Activated CD4-positive, alpha-beta T cell treated with anti-CD3 and anti-CD28 coated beads, Interleukin-2, amount 50 U/mL, for 24 hours (primary cell): ENCODE data around the gene PTCH1.

ENCODE experiments used
- DNase-seq, 2 donors: peaks; one replicate each; pipeline ENCODE4 v3.0.0-alpha.2; 2020; ENCODE audit warnings: low read depth in 1 of 2, low spot score in 1 of 2

Gene PTCH1

GRCh38 chr9:95516734-95517558, at the start of gene PTCH1:
PTCH1 (minus strand) TSS chr9:95516971.
- no peak for DNase-seq

DNA sequence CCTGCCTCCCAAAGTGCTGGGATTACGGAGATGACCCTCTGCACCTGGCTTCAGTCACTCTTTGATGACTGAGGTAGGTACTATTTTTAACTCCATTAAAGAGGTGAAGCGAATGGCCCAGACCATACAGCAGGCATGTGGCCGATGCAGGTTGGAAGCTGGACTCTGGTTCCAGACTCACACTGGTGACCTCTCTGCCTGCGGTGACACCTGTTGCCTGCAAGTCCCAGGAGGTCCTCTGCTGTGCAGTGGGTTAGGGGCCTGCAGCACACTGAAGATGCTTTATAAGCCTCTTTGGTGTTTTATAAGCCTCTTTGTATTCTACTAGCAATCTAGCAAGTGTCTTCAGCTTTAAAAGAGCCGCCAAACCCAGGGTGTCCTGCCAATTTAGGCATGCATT, 49.2 kb upstream of the PTCH1 start:
- no peak for DNase-seq

DNA sequence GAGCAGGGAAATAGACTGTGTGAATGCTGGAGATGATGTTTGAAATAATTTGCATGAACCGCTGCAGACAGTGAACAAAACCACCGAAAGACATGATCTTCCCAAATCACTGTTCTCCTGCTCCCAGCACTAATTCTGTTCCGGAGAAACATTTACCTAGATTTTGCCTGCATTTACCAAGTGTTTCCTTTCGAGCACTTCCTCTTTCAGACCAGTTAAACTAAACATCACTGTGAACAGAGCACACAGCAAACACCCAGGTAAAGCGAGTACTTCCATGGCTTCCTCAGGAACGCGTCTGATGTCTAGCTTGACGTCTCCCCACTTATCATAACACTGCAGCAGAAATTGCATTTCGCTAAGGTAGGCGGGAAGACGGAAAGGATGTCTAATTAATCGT, 45.1 kb upstream of the PTCH1 start:
- DNase-seq, result no peak

DNA sequence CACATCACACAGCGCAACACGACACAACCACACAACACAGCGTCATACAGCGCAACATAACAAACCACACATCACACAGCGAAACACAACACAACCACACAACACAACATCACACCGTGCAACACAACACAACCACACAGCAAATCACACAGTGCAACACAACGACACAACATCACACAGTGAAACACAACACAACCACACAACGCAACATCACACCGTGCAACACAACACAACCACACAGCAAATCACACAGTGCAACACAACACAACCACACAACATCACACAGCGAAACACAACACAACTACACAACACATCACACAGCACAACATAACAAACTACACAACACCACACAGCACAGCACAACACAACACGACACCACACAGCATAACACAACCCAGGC, 40.4 kb upstream of the PTCH1 start:
- DNase-seq, result no peak

- no peak for DNase-seq
Observed at GRCh38 chr9:95556521-95556920, 39.8 kb upstream of the PTCH1 start.

DNA sequence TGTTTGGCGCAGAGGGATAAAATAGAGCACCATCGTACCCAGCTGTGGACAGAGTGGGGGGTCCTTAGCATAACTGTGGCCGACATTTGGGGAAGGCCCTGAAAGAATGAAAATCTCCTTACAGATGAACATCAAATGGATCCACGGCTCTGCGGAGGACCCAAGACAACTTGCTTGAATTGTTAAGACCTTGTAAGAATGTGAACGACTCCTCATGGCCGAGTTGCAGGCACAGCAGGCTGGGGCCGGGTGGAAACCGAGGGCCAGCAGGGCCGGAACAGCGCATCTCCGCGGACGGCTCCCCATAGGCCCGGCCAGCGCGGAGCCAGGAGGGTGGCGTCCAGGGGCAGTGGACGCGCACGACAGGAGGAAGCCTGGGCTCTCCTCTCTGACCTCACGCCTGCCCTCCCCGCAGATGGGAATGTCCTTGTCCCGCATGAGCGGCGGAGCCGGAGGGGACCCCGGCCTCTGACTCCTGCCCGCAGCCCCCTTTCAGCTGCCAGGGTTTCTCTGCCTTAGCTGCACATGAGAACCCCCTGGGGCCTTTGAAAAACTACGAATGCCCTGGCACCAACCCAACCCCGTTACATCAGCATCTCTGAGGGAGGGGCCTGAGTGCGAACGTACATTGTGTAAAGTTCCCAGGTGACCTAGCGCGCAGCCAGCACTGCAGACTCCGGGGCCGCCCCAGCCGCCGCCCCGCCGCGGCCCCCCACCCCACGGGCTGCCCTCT, 36.2 kb upstream of the PTCH1 start:
- no peak for DNase-seq

GRCh38 chr9:95552255-95552654, 35.5 kb upstream of the PTCH1 start:
- DNase-seq, result no peak

DNA sequence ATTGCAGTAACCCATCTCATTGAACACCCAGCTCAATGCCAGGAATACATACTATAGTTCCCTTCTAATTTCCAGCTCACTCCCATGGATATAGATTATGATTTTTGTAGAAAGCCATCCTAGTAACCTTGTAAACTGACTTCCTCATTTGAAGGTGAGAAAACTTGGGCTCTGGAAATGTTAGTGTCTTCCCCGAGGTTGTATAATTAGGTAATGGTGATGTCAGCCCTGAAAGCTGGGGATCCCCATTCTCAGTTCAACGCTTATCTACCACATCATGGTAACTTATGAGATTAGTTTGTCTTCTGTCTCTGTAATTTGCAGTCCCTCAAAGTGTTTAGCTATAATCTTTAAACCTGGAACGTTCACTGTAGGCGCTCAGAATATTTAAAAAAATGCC, 34.6 kb upstream of the PTCH1 start:
- no peak for DNase-seq

DNA sequence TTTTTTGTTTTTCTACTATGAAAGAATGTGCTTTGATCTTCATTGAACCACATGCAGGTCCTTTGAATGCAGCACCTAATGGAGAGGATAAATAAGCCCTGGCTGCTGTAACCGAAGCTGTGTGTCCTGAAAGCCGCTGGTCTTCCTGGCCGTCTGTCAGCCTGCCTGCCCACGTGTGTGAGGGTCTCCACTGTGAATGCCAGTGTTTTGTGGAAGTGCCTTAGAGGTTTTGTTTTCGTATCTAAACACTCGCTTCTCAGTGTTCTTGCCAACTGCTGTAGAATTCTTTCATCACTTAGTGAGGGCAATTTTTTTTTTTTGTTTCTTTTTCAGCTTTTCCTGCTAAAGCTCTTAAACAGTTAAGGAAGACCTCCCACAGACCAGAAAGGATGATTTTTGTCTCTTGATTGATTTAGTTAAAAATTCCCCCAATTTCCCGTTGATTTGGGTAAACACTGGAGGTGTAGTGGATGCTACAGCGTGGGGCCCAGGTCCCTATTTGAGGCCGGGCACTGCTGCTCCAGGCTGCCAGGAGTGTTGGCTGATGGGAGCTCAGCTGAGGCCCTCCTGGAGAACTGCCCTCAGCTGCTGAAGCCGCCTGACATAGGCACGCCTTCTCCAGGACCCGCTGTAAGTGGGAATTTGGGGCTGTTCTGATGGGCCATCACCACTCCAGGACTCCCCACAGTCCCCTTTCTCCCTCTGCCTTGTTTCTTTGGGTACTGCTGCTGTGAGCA, 29.2 kb upstream of the PTCH1 start:
- DNase-seq, result no peak

- no peak for DNase-seq
Observed at GRCh38 chr9:95533996-95534680, 17.4 kb upstream of the PTCH1 start.

GRCh38 chr9:95529910-95530309, 13.1 kb upstream of the PTCH1 start:
- DNase-seq, result no peak

- no peak for DNase-seq
Observed at GRCh38 chr9:95528908-95529502, 12.2 kb upstream of the PTCH1 start.

DNA sequence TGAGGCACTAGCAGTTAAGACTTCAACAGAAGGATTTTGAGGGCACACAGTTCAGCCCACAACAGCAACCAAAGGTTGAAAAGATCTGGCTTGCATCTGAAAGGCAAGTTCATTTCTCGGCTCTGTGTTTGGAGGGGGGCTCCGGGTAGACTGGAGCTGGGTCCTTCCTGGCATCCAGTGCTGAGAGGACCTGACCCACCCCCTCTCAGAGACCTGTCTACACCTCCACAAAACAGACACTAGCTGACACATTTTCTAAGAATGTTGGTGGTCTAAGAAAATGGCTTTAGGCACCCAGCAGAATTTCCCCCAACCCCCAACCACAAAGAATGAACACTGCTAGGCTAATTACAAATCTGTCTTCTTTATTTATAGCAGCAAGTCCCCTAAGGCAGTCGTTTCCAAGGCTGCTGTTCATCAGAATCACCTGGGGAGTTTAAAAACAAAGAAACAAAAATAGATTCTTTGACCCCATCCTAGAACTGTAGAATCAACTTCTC, 6.2 kb upstream of the PTCH1 start:
- DNase-seq, result no peak

DNA sequence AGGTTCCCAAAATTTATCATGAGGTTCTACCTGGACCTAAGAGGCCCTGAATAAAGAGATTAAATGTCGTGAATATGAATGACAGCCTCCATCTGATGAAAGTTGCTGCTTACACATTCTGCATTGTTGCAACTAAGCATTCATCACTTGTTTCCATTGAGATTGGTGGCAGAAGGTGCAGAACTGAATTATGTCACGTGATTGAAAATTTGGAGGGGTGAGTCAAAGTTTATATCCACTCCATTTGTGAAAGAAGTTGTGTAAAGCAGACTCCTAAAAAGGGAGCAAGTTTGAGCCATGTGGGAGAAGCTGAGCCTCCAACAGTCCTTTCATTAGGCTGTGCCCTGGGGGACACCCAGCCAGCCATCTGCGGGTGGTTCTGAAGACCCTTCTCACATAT, 4.9 kb upstream of the PTCH1 start:
- no peak for DNase-seq

GRCh38 chr9:95517559-95518425, 1.0 kb upstream of the PTCH1 start:
- no peak for DNase-seq

DNA sequence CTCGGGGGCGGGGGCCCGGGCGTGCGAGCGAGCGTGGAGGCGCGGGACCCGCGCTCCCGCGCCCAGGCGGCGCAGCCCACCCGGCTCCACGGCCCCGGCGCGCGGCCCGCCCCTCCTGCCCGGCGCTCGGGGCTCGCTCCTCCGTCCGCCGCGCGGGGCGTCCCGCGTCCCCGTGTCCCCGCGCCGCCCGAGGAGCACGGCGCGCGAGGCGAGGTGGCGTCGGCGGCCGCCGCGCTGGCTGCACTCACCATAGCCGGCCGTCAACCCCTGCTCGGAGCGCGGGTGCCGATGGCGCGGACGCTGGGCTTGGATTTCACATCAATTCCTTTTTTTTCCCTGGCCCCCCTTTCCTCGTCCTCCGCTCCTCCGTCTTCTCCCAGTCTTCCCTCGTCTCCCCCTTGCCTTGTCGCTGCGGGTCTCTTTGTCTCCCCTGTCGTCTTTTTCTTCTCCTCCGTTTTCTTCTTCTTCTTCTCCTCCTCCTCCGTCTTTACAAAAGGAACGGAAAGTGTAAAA, 494 bp downstream of the PTCH1 start:
- DNase-seq, result no peak

DNA sequence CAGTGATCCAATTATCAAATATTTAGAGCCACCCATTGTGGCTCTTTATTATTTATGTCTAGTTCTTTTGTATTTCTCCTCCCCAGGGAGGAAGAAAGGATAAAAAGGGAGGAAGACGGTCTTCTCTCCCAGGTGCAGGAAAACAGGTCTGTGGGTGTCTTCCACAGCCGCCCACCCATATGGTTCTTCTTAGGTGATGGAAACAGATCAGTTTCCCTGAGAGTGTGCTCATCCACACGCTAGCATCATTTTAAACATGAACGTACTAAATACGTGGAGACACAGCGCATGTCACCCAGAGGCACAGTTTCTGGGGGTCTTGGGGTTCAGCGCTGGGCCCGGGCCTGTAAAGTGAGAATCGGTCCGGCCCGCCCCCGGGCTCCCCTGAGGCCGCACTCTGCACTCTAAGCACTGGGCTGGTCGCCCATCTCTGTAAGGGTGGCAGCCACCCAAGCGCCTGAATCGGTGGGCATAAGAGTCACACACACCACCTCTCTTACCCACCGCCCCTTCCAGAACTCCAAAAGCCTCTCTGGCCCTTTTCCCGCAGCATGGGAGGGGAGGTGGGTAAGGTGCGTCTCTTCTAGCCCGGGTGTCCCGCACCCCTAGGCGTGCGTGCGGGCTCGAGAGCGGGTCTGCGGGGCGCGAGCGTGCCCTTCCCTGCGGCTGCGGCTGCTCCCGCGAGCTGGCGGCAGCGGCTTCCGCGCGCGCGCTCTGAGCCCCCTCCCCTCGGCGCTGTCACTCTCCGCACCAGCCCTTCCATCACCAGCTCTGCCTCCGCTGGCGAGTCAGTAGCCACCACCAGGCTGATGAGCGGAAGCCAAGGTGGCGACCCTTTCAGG, 1.3 kb downstream of the PTCH1 start:
- DNase-seq, result no peak

DNA sequence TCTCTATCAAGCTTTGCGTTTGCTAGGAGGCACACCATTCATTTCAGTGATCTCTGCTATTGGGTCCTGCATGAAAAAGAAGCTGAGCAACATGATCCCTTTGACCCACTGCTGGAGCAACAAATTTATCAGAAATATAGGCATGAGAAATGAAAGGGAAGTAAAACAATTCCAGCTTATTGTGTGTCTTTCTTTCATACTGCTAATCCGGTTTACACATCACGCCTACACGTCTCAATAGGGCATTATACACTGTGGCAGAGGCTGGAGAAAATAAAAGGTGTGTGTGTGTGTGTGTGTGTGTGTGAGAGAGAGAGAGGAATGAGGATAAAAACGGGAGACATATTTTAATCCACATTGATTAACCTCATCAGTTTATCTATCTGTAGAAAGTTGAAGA, 2.4 kb downstream of the PTCH1 start:
- DNase-seq, result no peak

DNA sequence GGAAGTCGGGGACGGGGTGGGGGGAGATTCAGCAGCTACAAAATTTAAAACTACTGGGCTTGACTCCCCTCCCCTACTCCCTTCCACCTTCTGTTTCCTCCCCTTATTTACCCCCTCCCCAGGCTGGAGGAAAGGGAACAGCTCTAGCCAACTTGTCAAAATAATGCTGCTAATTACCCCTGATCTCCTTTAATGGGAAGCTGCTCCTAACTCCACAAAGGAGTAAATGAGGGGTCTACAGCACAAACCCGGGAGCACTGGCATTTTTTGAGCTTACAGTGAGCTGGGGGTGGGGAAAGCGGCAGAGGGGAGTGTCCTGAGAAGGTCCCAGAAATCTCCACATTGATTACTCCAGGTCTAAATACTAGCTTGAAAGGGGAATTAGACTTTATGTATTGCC, 3.1 kb downstream of the PTCH1 start:
- DNase-seq, result no peak
